GM12801 (cell line): ENCODE results near the gene VPS45.

ENCODE experiments used
- CTCF ChIP-seq: IDR thresholded peaks from one replicate; pipeline ENCODE4 v1.5.1; 2011; ENCODE audit warnings: control low read depth; ENCODE audit not compliant: insufficient read length; ENCODE audit errors: extremely low read depth

Gene VPS45

DNA sequence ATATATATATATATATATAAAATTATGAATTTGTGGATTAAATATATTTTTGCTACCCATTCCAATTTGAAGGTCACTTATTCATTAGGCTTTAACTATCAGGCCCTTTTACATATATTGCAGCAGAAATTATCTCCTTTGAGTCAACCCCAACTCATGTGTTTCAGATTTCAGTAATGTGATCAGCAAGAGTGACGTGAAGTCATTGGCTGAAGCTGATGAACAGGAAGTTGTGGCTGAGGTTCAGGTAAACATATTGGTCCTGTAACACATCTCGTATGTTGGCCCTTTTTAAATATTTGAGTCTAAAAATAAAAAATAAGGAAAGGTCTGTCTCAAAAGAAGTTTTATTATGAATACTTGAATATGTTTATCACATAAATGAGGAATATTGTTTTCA, 8.5 kb downstream of the VPS45 start:
- TF ChIP-seq CTCF: no peak

DNA sequence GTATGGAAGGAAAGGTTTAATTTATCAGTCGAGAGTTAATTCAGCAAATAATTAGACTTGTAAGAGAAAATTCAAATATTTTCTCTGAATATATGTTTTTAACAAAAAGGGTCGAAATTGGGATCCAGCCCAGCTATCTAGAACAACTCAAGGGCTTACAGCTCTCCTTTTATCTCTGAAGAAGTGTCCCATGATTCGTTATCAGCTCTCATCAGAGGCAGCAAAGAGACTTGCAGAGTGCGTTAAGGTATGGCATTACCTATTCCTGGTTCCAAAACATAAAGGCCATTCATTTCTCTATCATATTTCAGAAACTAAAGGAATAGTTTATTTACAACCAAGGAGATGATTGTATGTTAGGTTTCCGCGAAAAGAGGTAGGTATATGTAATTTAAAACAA, 9.4 kb downstream of the VPS45 start:
- TF ChIP-seq CTCF: no peak

GRCh38 chr1:150080784-150081183, 13.2 kb downstream of the VPS45 start:
- TF ChIP-seq CTCF: no peak

- TF ChIP-seq CTCF: no peak
Measured at GRCh38 chr1:150082494-150082893, 14.9 kb downstream of the VPS45 start.

DNA sequence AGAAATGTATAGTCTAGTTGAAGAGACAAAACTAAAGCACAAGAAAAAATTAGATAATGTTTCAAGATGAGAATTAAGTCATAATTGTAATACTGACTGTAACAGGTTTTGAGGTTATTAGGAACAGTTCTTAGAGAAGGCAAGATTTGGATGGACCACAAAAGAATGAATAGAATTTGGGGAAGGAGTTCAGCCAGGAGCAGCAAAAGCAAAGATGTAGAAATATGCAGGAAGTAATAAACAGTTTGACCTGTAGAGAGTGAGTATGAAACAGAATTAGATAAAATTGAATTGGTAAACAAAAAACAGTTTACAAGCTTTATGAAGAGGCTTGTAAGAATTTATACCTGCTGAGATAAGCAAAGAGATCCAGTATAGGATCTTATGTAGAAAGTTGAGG, 16.3 kb downstream of the VPS45 start:
- no peak for TF ChIP-seq CTCF

DNA sequence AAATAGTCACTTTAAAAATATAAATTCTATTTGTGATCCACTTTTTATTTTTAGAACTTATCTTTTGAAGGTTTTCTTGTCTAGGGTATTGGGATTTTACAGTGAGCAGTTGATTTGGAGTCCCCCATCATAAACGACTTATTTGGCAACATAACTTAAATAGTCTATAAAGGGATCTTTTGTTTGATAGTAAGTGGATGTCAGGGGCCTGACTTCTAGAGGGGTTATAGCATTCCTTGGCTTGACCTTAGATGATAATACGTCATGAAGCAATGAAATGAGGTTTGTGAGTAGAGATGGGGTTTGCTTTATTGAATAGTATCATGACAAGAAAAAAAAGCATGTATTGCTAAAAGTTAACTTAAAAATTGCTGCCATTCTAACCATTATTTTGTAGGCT, 17.8 kb downstream of the VPS45 start:
- TF ChIP-seq CTCF: no peak

DNA sequence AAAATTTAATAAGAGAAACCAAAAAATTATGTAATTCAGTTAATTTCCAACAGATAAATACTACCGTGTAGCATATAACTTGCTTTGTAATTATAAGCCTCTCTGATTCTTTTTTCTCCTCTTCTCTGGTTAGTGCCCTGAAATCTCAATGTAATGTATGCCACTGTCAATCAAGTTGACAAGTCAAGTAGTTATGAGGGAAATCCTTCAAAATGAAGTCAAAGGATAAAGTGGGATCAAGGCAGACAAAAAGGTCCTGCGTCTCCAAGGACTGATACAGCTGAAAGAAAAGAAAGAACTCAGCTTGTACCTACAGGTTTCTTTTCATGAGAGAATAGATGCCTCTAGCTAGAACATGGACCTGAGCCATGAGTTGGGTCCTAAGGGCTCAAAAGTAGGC, 19.8 kb downstream of the VPS45 start:
- TF ChIP-seq CTCF: no peak
